NCI-H187 (cell line): ENCODE results near the gene DOP1A.

Experiments used
- DNase-seq, 2 experiments: peaks; one replicate each; lab custom pipeline; 2025; lab: John Stamatoyannopoulos, UW

Gene DOP1A

GRCh38 chr6:83067448-83068439 is at the start of gene DOP1A:
Gene DOP1A (plus strand): TSS chr6:83067671. CDS start chr6:83096978, 29,307 bp downstream.
- peak; percentile 86 to 91 for DNase-seq

DNA sequence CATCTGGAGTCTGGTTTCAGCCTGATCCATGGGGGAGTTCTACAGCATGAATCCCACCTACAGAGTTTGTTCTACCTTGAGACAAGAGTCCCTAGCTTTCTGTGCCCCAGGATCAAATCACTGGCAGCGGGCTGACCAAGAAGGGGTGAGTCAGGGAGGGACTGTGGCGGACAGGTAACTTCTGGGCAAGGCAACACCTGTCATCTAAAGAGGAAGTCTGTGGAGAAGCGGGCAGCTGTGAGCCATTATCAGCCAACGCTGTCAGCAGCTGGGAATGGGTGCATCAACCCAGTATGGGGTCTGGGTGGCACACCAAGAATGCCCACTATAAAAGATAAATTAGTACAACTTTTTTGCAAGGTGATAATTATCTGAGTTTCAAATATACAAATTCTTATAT is 47.7 kb upstream of the DOP1A start:
- DNase-seq = no peak

DNA sequence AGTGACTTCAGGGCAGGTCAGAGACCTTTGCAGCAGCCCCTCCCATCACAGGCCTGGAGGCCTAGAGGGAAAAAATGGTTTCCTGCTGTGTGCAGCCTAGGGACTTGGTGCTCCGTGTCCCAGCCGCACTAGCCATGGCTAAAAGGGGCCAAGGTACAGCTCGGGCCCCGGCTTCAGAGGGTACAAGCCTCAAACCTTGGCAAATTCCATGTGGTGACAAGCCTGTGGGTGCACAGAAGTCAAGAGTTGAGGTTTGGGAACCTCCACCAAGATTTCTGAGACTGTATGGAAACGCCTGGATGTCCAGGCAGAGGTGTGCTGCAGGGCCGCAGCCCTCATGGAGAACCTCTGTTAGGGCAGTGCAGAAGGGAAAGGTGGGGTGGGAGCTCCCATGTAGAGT is 35.8 kb upstream of the DOP1A start:
- DNase-seq = no peak

GRCh38 chr6:83038246-83038645 is 29.2 kb upstream of the DOP1A start:
- DNase-seq = no peak

- DNase-seq = no peak
These were observed 24.9 kb upstream of the DOP1A start for GRCh38 chr6:83042467-83043053.

GRCh38 chr6:83044091-83044768 is 23.2 kb upstream of the DOP1A start:
- no peak for DNase-seq

GRCh38 chr6:83047065-83047754 is 20.3 kb upstream of the DOP1A start:
- DNase-seq = no peak

- DNase-seq = no peak
These were observed 15.9 kb upstream of the DOP1A start for GRCh38 chr6:83051377-83052172.

GRCh38 chr6:83053678-83054077 is 13.8 kb upstream of the DOP1A start:
- DNase-seq = no peak

GRCh38 chr6:83055366-83055964 is 12.0 kb upstream of the DOP1A start:
- DNase-seq = peak in 1 of 2 experiments; percentile 8

DNA sequence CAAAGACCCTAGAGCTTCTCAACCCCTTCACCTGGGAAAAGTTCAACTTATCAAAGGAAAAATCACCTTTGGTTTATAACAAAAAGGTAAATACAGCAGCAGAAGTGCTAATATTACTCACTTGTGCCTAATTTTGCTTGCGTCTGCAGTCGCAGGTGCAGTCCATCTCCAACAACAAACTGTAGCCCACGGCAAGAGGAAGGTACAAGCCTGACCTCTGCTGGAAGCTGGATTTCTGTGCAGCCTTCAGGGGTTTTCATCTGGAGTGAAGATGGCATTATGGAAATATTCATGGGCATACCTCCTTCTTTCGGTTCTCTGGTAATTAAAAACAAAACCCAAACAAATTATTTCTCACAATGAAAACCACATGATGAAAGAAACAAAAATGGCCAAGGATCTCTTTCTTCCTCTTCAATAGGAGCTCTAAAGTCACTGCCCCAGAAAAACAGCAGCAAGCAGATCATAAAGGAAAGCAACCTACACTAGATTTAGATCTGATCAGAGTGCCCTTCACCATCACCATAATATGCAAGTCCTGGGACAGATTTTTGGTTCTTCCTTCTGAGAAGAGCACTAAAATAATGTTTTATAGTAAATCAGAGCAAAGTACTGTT is 9.7 kb upstream of the DOP1A start:
- peak in 1 of 2 experiments; percentile 1 for DNase-seq

DNA sequence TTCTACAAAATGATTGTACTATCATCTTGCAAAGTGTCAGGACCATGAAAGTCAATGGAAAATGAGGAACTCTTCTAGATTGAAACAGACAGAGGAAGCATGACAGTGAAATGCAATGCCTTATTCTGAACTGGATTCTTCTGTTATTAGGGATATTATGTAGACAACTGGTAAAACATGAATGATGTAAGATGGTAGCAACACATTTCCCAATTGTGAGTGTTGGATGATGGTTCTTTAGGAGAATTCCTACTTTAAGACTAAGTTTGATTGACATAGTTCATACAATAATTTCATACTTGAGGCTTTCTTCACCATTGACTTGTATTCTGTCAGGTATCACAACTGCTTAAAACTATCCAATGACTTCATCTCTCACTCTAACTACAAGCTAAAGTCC is 6.3 kb upstream of the DOP1A start:
- DNase-seq = no peak

GRCh38 chr6:83062225-83062624 is 5.2 kb upstream of the DOP1A start:
- DNase-seq = no peak

DNA sequence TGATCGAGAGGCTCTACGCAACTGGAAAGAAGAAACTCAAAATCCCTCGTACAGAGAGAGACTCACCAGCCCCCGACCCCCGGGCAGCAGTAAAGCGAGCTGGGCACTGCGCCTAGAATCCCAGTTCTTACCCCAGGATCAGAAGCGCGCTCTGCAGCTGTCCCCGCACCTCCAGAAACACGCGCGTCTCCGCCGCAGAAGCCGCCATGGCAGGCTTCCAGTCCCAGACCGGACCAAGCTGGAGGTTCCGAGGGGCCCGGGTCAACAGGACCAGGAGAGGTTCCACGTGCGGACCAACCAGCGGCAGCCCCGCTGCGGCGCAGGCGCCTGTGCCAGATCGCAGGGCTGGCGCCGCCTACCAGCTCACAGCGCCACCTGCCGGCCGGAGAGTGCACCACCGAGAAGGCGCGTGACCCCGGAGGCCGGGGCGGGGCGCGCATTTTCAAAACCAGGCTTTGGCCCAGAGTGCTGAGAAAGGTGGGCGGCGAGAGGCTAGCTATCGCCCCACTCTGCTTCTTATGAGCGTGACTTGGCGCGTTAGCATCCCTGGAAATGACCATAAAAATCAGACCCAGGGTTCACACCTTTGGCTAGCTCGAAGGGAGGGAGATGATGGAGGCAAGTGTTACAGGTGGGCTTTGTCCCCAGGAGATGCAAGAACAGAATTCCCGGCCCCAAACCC is 1.8 kb upstream of the DOP1A start, which contains the start of gene UBE3D:
TSS of gene UBE3D (minus strand) at position 331 of the 682 bp plus-strand sequence. CDS start at position 208, 123 bp downstream.
- peak; percentile 69 to 85 for DNase-seq

- no peak for DNase-seq
These were observed 1.1 kb downstream of the DOP1A start for GRCh38 chr6:83068616-83069015.

GRCh38 chr6:83069633-83070032 is 2.2 kb downstream of the DOP1A start:
- DNase-seq = no peak

DNA sequence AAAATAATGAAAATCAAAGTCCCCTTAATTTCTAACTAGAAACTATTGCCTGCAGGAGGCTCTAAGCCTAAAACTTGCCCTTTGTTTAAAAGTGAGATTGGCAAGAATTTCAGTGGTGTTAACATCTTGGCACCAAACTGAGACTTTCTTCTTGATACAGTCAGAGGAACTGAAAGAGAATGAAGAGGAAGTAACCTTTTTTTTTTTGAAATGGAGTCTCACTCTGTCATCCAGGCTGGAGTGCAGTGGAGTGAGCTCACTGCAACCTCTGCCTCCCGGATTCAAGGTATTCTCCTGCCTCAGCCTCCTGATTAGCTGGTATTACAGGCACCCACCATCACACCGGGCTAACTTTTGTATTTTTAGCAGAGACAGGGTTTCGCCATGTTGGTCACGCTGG is 3.6 kb downstream of the DOP1A start:
- no peak for DNase-seq

GRCh38 chr6:83071707-83072106 is 4.2 kb downstream of the DOP1A start:
- no peak for DNase-seq

DNA sequence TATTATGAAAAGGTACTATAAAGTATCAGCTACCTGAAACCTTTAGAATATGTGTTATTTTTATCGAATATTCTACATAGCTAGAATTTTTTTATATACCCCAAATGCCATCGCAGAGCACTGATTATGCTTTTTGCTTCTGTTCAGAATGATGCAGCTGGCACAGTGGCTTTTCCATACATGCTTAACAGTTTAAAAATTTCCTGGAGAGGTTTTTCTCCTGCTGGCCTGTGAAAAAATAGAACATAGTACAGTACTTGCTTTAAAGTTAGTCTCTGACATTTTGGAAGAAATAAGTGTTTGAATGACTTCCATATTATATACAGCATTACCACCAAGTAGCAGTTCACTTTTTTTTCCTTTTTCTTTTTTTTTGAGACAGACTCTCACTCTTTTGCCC is 5.3 kb downstream of the DOP1A start:
- no peak for DNase-seq

DNA sequence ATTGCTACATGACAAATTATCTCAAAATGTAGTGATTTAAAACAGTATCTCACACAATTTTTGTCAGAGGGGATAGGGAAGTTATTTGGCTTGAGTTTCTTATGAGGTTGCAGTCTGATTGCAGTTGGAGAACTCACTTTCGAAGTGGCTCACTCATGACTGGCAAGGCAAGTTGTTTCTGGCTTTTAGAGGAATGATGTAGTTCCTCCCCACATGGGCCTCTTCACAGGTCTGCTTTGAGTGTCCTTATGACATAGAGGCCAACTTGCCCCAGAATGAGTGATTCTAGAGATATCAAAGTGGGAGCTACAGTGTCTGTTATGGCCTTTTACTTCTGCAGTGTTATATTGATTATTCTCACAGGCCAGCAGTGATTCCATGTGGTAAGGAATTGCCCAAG is 6.1 kb downstream of the DOP1A start:
- DNase-seq = no peak
